Umbilical cord (tissue), 2 donors: ENCODE measurements around the gene TBL1Y. TPM values are rescaled to one million over a fixed set of nuclear protein-coding genes. Genes with fewer than 3 reads are reported as not detected.
"Not testable (repeated sequence)": the region's sequence is repeated elsewhere in the genome, so short reads cannot be mapped to it uniquely, and the experiment has no call there.

Experiments
- DNase-seq: peaks from one replicate; pipeline ENCODE4 v3.0.0-alpha.2; 2015; ENCODE audit warnings: low spot score
- total RNA-seq: library from RNA; depleted of rRNA; stranded (reverse); fragments of >200 nt; gene quantifications from one replicate; pipeline ENCODE4 v1.2.3, GENCODE V29; 2014; ENCODE audit warnings: low replicate concordance; ENCODE audit not compliant: insufficient read depth

Gene TBL1Y
- total RNA-seq, 1 donor from 2014 or later: 0.96 TPM

GRCh38 chrY:7078725-7079124 is 168.2 kb downstream of the TBL1Y start:
- no peak for DNase-seq

GRCh38 chrY:7080548-7080947 is 170.1 kb downstream of the TBL1Y start:
- DNase-seq: not testable (repeated sequence)

- peak; percentile 76 for DNase-seq
These were observed 175.1 kb downstream of the TBL1Y start for GRCh38 chrY:7085606-7086005.

GRCh38 chrY:7092836-7093235 is 182.3 kb downstream of the TBL1Y start:
- DNase-seq: no peak

GRCh38 chrY:7094365-7094764 is 183.9 kb downstream of the TBL1Y start:
- DNase-seq: no peak

GRCh38 chrY:7097021-7097420 is 186.5 kb downstream of the TBL1Y start:
- DNase-seq: no peak

- DNase-seq: no peak
These were observed 189.2 kb downstream of the TBL1Y start for GRCh38 chrY:7099742-7100141.

- no peak for DNase-seq
These were observed 192.2 kb downstream of the TBL1Y start for GRCh38 chrY:7102680-7103079.

- DNase-seq: no peak
These were observed 196.7 kb downstream of the TBL1Y start for GRCh38 chrY:7107179-7107578.

GRCh38 chrY:7110086-7110485 is 199.6 kb downstream of the TBL1Y start:
- DNase-seq: no peak

GRCh38 chrY:7115871-7116270 is 205.4 kb downstream of the TBL1Y start:
- no peak for DNase-seq

- no peak for DNase-seq
These were observed 211.7 kb downstream of the TBL1Y start for GRCh38 chrY:7122202-7122601.

GRCh38 chrY:7125136-7126056 is 214.9 kb downstream of the TBL1Y start:
- peak; percentile 52 for DNase-seq

- DNase-seq: no peak
These were observed 217.7 kb downstream of the TBL1Y start for GRCh38 chrY:7128211-7128610.

Other genes with a start within 250 kb of the TBL1Y start
- gene AMELY, start 1.1 kb downstream of the TBL1Y start, total RNA-seq: not detected